CD1c-positive myeloid dendritic cell (primary cell): ENCODE measurements around the gene TBCEL.

Experiments used
- DNase-seq: peaks from one replicate; pipeline ENCODE4 v3.0.0-alpha.2; 2016; ENCODE audit errors: extremely low spot score

The TBCEL gene

GRCh38 chr11:121063728-121064127 lies 39.8 kb downstream of the TBCEL start:
- no peak for DNase-seq

GRCh38 chr11:121066623-121067022 lies 42.7 kb downstream of the TBCEL start:
- no peak for DNase-seq

- DNase-seq, result no peak
Measured at GRCh38 chr11:121067026-121067425, 43.1 kb downstream of the TBCEL start.

- no peak for DNase-seq
Measured at GRCh38 chr11:121067453-121067852, 43.6 kb downstream of the TBCEL start.

- no peak for DNase-seq
Measured at GRCh38 chr11:121067962-121068647, 44.2 kb downstream of the TBCEL start.

- no peak for DNase-seq
Measured at GRCh38 chr11:121068787-121069186, 44.9 kb downstream of the TBCEL start.

GRCh38 chr11:121070951-121071845 lies 47.3 kb downstream of the TBCEL start:
- DNase-seq, result no peak

GRCh38 chr11:121071846-121072450 lies 48.0 kb downstream of the TBCEL start:
- no peak for DNase-seq

- no peak for DNase-seq
Measured at GRCh38 chr11:121081321-121081720, 57.4 kb downstream of the TBCEL start.

GRCh38 chr11:121082219-121082618 lies 58.3 kb downstream of the TBCEL start:
- no peak for DNase-seq

GRCh38 chr11:121082670-121083069 lies 58.8 kb downstream of the TBCEL start:
- no peak for DNase-seq

GRCh38 chr11:121086866-121087265 lies 63.0 kb downstream of the TBCEL start:
- no peak for DNase-seq

- DNase-seq, result no peak
Measured at GRCh38 chr11:121089566-121089965, 65.7 kb downstream of the TBCEL start.

GRCh38 chr11:121090145-121090721 lies 66.3 kb downstream of the TBCEL start:
- no peak for DNase-seq

GRCh38 chr11:121091492-121092152 lies 67.7 kb downstream of the TBCEL start:
- peak; percentile 86 for DNase-seq

GRCh38 chr11:121095561-121095960 lies 71.7 kb downstream of the TBCEL start:
- no peak for DNase-seq

- DNase-seq, result no peak
Measured at GRCh38 chr11:121099364-121099763, 75.5 kb downstream of the TBCEL start.

GRCh38 chr11:121099885-121100284 lies 76.0 kb downstream of the TBCEL start:
- DNase-seq, result no peak

GRCh38 chr11:121100943-121101342 lies 77.0 kb downstream of the TBCEL start, which contains the start of gene TECTA:
Gene TECTA, plus strand, starts transcription at chr11:121101243. Its CDS starts 1,423 bp downstream, at chr11:121102666.
- DNase-seq, result no peak

GRCh38 chr11:121104312-121104762 lies 80.4 kb downstream of the TBCEL start:
- DNase-seq, result no peak

GRCh38 chr11:121105063-121105480 lies 81.2 kb downstream of the TBCEL start:
- no peak for DNase-seq
